A673 (cell line): ENCODE results near the gene RNF217. TPM values are rescaled to one million over a fixed set of nuclear protein-coding genes. Genes with fewer than 3 reads are reported as not detected.

ENCODE experiments used
- BruUV-seq: library from RNA; stranded (reverse); fragments of 400-500 nt; replicated peaks from 2 replicates; lab custom pipeline; 2021; lab: Mats Ljungman, UMichigan
- CTCF ChIA-PET: fragments of 300-600 bp; sonication (Branson Sonifier 250); formaldehyde crosslinking; loops from one replicate; lab custom pipeline; 2022; ENCODE audit warnings: antibody characterized with exemption; lab: Charles Lee
- POLR2A ChIA-PET: fragments of 300-600 bp; sonication (Branson Sonifier 250); formaldehyde crosslinking; loops from one replicate; lab custom pipeline; 2022; ENCODE audit warnings: antibody characterized with exemption; ENCODE audit not compliant: low non-redundant PET; lab: Charles Lee
- DNase-seq: peaks from one replicate; pipeline ENCODE4 v3.0.0-alpha.2; 2015; ENCODE audit warnings: low spot score
- H3K27ac ChIP-seq: fragments of 200-600 bp; sonication (generic); 2 replicates; pipeline ENCODE4 v1.5.1; 2016; ENCODE audit warnings: mixed run types, low read depth, mild to moderate bottlenecking, mixed read lengths, antibody characterized with exemption, low read length; ENCODE audit not compliant: poor library complexity, severe bottlenecking
- H3K27me3 ChIP-seq: fragments of 200-600 bp; sonication (generic); replicated peaks from 2 replicates; pipeline ENCODE4 v1.6.1; 2017; ENCODE audit warnings: mixed run types, low read depth, mild to moderate bottlenecking, mixed read lengths, antibody characterized with exemption, low read length; ENCODE audit not compliant: insufficient read depth, poor library complexity
- H3K36me3 ChIP-seq: fragments of 200-600 bp; sonication (generic); 2 replicates; pipeline ENCODE4 v1.6.1; 2016; ENCODE audit warnings: mixed run types, mild to moderate bottlenecking, mixed read lengths, antibody characterized with exemption, low read length; ENCODE audit not compliant: insufficient read depth, poor library complexity, severe bottlenecking
- H3K4me1 ChIP-seq: fragments of 200-600 bp; sonication (generic); 2 replicates; pipeline ENCODE4 v1.6.1; 2017; ENCODE audit warnings: mixed run types, mild to moderate bottlenecking, mixed read lengths, antibody characterized with exemption, low read length; ENCODE audit not compliant: insufficient read depth, poor library complexity, severe bottlenecking
- H3K4me3 ChIP-seq: fragments of 200-600 bp; sonication (generic); 2 replicates; pipeline ENCODE4 v1.5.1; 2016; ENCODE audit warnings: low read depth, mixed run types, mild to moderate bottlenecking, mixed read lengths, low read length; ENCODE audit not compliant: poor library complexity, severe bottlenecking
- H3K9me3 ChIP-seq: fragments of 200-600 bp; sonication (generic); 2 replicates; pipeline ENCODE4 v1.6.1; 2016; ENCODE audit warnings: mixed run types, low read depth, mild to moderate bottlenecking, mixed read lengths, antibody characterized with exemption, low read length; ENCODE audit not compliant: poor library complexity, severe bottlenecking
- CTCF ChIP-seq: fragments of 300-800, 200-600 bp; sonication (generic); conservative IDR thresholded peaks from 2 replicates; pipeline ENCODE4 v1.5.1; 2017; ENCODE audit warnings: low read depth, mild to moderate bottlenecking, antibody characterized with exemption, low read length, moderate library complexity, mixed read lengths
- EZH2 ChIP-seq: fragments of 200-600 bp; sonication (generic); IDR thresholded peaks from 2 replicates; pipeline ENCODE4 v1.6.1; 2017; ENCODE audit warnings: borderline replicate concordance, low read depth, mild to moderate bottlenecking, mixed read lengths, antibody characterized with exemption, low read length; ENCODE audit not compliant: poor library complexity, severe bottlenecking
- intact Hi-C: fragments of 100-400 bp; cut with micrococcal nuclease; formaldehyde crosslinking; loops from one replicate; pipeline ENCODE4 v1.10.0; 2022; ENCODE audit not compliant: unreplicated experiment
- total RNA-seq: library from RNA; stranded (reverse); gene quantifications from 2 replicates; pipeline ENCODE4 v1.2.3, GENCODE V29; 2021

Gene RNF217
- total RNA-seq, 1 experiment from 2014 or later: 20.6 TPM

GRCh38 chr6:124967444-124967843 lies 5.2 kb downstream of the RNF217 start:
- intact Hi-C loops: loop anchor here (10.0 kb wide), 1 partner anchor 337 kb away; the partner anchor contains the start of gene HDDC2
- no peak for DNase-seq
- H3K36me3 ChIP-seq: no peaks in the 10 kb centered on the region
- no TSS peak for BruUV-seq
- H3K27me3 ChIP-seq: no peaks in the 10 kb centered on the region
- H3K4me3 ChIP-seq: no peak overlapping the region
- POLR2A ChIA-PET: interaction anchor here (0.6 kb wide), 1 partner anchor 68 kb away, joined by 3 read pairs; no protein-coding TSS in a partner anchor
- TF ChIP-seq CTCF (no peak), EZH2 (no peak)
- CTCF ChIA-PET: no interaction called here
- no peak overlapping the region for H3K27ac ChIP-seq
- peaks cover 42% of the 10 kb centered on the region for H3K4me1 ChIP-seq
- H3K9me3 ChIP-seq: no peaks in the 10 kb centered on the region

- ChIA-PET CTCF (no interaction called here), POLR2A (no interaction called here)
- intact Hi-C loops: loop anchor here (10.0 kb wide), 1 partner anchor 336 kb away; the partner anchor contains the start of gene HDDC2
- DNase-seq: peak; percentile 71
- Histone ChIP-seq H3K27me3 (no peaks in the 10 kb centered on the region), H3K27ac (no peak overlapping the region), H3K4me3 (no peak overlapping the region), H3K9me3 (no peaks in the 10 kb centered on the region), H3K4me1 (peaks cover 42% of the 10 kb centered on the region), H3K36me3 (no peaks in the 10 kb centered on the region)
- TF ChIP-seq EZH2 (no peak), CTCF (no peak)
- no TSS peak for BruUV-seq
These were observed 6.2 kb downstream of the RNF217 start for GRCh38 chr6:124968401-124968800.

GRCh38 chr6:124970243-124970642 lies 8.0 kb downstream of the RNF217 start:
- no TSS peak for BruUV-seq
- Histone ChIP-seq H3K4me3 (no peak overlapping the region), H3K27me3 (no peaks in the 10 kb centered on the region), H3K4me1 (peaks cover 35% of the 10 kb centered on the region), H3K36me3 (no peaks in the 10 kb centered on the region), H3K9me3 (no peaks in the 10 kb centered on the region), H3K27ac (no peak overlapping the region)
- CTCF ChIA-PET: no interaction called here
- no peak for DNase-seq
- POLR2A ChIA-PET: no interaction called here
- TF ChIP-seq EZH2 (no peak), CTCF (no peak)
- intact Hi-C loops: no loop called here
